Fibroblast of the conjunctiva (primary cell): ENCODE measurements around the gene BRSK2.
"Not testable (repeated sequence)": the region's sequence is repeated elsewhere in the genome, so short reads cannot be mapped to it uniquely, and the experiment has no call there.

Experiments used
- DNase-seq: peaks from one replicate; pipeline ENCODE4 v3.0.0-alpha.2; 2010; ENCODE audit warnings: low read depth

The BRSK2 gene

GRCh38 chr11:1501421-1502167, 111.9 kb downstream of the BRSK2 start:
- no peak for DNase-seq

DNA sequence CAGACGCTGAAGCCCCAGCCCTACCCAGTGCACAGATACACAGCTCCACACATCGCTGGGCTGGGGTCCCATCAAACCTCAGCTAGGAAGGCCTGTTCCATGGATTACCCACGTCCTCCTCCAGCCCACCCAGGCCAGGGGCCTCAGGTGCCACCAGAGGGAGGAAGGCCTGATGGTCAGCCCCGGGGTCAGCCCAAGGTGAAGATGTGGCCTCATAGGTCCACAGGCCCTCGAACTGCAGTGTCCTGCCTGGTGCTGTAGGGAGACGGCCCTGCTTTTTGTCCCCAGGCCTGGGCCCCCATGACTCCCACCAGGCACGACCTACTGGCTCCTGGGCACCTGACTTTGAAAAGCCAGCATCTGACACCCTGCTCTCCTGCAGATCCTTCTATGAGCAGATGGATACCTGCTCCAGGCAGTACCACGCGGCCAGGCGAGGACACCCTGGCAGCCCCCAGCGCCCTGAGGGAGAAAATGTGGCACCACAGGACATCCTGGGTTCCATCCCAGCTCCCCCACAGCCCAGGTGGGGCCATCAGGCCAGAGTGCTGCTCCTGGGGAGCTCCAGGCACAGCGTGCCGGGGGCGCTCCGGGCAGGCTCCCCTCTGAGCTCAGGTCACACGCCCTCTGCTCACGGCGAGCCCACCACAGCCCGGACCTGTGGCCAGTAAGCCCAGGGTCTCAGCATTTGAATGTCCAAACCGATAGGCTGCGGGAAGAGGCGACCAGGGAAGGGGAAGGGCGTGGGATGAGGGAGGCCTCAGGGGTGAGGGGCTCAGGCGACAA, 112.6 kb downstream of the BRSK2 start:
- no peak for DNase-seq

GRCh38 chr11:1502954-1503707, 113.4 kb downstream of the BRSK2 start:
- DNase-seq, result no peak

GRCh38 chr11:1503708-1504104, 114.0 kb downstream of the BRSK2 start:
- DNase-seq, result no peak

DNA sequence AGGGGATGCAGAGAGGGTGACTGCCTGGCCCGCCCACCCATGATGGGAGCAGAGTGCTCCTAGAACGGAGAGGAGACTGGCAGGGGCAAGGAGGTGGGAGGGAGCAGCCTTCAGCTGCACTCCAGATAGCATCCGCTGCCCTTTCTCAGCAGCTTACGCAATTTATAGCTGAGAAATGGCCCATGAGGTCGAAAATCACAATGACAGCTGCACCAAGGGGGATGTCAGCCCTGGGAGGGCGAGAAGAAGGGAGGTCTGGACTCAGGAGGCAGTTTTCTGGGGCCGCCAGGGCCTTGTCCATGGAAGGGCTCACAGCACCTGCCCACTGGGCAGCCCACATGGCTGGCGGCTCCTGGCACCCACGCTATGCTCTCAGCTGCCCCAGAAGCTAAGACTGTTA, 114.4 kb downstream of the BRSK2 start:
- DNase-seq, result no peak

GRCh38 chr11:1504581-1505290, 115.0 kb downstream of the BRSK2 start:
- DNase-seq, result no peak

DNA sequence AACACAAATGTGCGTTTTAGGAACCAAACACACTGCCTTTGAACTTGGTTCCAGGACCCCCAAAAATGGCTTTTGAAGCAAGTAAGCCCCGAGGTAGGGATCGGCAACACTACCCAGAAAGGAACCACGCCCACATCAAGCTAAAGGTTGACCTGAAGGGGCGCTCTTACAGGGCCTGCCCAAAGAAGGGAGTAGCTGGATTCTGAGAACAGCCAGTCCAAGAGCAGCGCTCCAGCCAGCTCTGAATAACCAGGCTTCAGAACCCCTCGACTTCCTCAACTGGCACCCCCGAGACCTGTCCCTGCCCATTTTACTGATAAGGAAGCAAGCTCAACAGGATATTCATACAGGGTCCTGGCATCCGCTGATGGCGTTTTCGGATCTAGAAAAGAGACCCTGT, 115.7 kb downstream of the BRSK2 start:
- DNase-seq, result no peak

DNA sequence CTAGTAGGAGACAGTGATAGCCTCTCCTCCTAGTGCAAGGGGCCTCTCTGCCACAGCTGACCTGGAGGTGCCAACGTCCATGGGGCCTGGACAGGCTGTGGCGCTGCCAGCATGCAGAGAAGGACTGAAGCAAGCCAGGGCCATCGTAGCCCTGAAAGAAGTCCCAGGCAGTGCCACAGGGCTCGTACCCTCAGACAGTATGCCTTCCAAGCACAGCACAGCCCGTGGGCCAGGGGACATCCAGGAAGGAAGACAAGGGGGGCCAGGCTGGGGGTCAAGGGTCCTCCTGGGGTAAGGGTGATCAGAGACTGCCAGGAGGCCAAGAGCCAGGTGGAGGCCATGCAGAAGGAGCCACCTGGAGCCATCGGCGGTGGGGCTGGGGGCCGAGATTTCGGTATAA, 117.2 kb downstream of the BRSK2 start:
- DNase-seq, result no peak

GRCh38 chr11:1507381-1508140, 117.8 kb downstream of the BRSK2 start:
- DNase-seq, result no peak

GRCh38 chr11:1508491-1508891, 118.8 kb downstream of the BRSK2 start:
- no peak for DNase-seq

DNA sequence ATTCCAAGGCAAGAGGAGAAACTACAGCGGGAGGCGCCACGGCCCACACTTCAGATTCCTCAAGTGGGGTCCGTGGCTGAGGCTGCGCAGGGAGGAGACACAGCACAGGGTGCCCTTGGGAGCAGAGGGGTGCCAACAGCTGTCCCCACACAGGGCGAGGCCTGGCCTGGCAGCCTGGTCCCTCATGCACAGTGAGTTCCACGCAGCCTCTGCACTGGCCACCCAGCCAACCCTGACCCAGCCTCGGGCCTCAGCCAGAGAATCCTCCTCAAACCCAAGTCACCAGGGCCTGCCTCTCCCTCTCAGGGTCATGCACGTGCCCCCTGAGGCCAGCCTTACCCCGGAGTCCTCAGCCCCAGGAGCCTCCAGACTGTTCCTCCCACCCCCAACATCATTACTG, 119.3 kb downstream of the BRSK2 start:
- DNase-seq, result no peak

- DNase-seq, result no peak
These were observed 120.0 kb downstream of the BRSK2 start for GRCh38 chr11:1509626-1510255.

- not testable (repeated sequence) for DNase-seq
These were observed 120.6 kb downstream of the BRSK2 start for GRCh38 chr11:1510351-1510750.

- no peak for DNase-seq
These were observed 121.2 kb downstream of the BRSK2 start for GRCh38 chr11:1510928-1511327.

- no peak for DNase-seq
These were observed 122.3 kb downstream of the BRSK2 start for GRCh38 chr11:1511937-1512496.
